Astrocyte (in vitro differentiated cells and primary cell): ENCODE results near the gene GOT1.

Experiments
- EZH2 ChIP-seq: IDR thresholded peaks from 2 replicates; pipeline ENCODE4 v1.6.1; 2012; ENCODE audit warnings: mild to moderate bottlenecking, low read length, inconsistent platforms; ENCODE audit not compliant: insufficient read depth
- TF ChIP-seq, protein P1 (sequence below): IDR thresholded peaks from 2 replicates; pipeline ENCODE4 v1.5.1; 2011; ENCODE audit warnings: low read depth, mild to moderate bottlenecking, inconsistent platforms, low read length, moderate library complexity; ENCODE audit not compliant: insufficient read depth

DNA sequence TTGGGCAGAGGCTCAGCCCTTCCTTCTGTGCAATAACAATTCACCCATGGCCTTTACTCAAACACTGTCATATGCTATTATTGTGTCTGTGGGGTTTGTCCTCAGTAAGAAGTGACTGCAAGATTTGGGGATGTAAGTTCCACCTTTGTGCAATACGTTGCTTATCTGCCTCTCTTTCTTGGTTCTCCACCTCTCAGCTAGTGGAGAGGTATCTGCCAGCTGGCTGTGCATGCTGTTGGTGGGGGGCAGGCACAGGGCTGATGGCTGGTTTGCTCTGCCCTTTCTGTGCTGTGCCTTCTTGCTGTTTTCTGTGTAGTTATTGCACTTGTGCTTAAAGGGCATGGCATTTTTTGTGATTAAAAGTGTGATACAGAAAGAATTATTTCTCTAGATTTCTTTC is 65.1 kb downstream of the GOT1 start:
- TF ChIP-seq, protein P1, sequence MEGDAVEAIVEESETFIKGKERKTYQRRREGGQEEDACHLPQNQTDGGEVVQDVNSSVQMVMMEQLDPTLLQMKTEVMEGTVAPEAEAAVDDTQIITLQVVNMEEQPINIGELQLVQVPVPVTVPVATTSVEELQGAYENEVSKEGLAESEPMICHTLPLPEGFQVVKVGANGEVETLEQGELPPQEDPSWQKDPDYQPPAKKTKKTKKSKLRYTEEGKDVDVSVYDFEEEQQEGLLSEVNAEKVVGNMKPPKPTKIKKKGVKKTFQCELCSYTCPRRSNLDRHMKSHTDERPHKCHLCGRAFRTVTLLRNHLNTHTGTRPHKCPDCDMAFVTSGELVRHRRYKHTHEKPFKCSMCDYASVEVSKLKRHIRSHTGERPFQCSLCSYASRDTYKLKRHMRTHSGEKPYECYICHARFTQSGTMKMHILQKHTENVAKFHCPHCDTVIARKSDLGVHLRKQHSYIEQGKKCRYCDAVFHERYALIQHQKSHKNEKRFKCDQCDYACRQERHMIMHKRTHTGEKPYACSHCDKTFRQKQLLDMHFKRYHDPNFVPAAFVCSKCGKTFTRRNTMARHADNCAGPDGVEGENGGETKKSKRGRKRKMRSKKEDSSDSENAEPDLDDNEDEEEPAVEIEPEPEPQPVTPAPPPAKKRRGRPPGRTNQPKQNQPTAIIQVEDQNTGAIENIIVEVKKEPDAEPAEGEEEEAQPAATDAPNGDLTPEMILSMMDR = no peak
- no peak for TF ChIP-seq EZH2
